ENCODE data around the gene COMMD3.

COMMD3 gene

GRCh38 chr10:22364407-22365140 lies 48.4 kb downstream of the COMMD3 start:
- DNase-seq (ENCODE audit: extremely low read depth, low read depth): no peak
- no peak for TF ChIP-seq CTCF (IDR thresholded peaks at IDR 0.05; ENCODE audit: low read depth, low read length)

- no peak for DNase-seq (ENCODE audit: extremely low read depth, low read depth)
Measured at GRCh38 chr10:22365233-22365632, 49.0 kb downstream of the COMMD3 start.

GRCh38 chr10:22365644-22366434 lies 49.7 kb downstream of the COMMD3 start:
- no peak for DNase-seq (ENCODE audit: extremely low read depth, low read depth)
- TF ChIP-seq CTCF (IDR thresholded peaks at IDR 0.05; ENCODE audit: low read depth, low read length): no peak

More at GRCh38 chr10:22365233-22365632, 49.0 kb downstream of the COMMD3 start:
- TF ChIP-seq CTCF (IDR thresholded peaks at IDR 0.05; ENCODE audit: low read depth, low read length): no peak

GRCh38 chr10:22366435-22366703 lies 50.2 kb downstream of the COMMD3 start:
- no peak for DNase-seq (ENCODE audit: extremely low read depth, low read depth)
- no peak for TF ChIP-seq CTCF (IDR thresholded peaks at IDR 0.05; ENCODE audit: low read depth, low read length)

GRCh38 chr10:22366771-22367170 lies 50.6 kb downstream of the COMMD3 start:
- TF ChIP-seq CTCF (IDR thresholded peaks at IDR 0.05; ENCODE audit: low read depth, low read length): no peak
- no peak for DNase-seq (ENCODE audit: extremely low read depth, low read depth)

- DNase-seq (ENCODE audit: extremely low read depth, low read depth): no peak
- TF ChIP-seq CTCF (IDR thresholded peaks at IDR 0.05; ENCODE audit: low read depth, low read length): no peak
Measured at GRCh38 chr10:22367471-22367870, 51.3 kb downstream of the COMMD3 start.

GRCh38 chr10:22368402-22368801 lies 52.2 kb downstream of the COMMD3 start:
- DNase-seq (ENCODE audit: extremely low read depth, low read depth): no peak
- no peak for TF ChIP-seq CTCF (IDR thresholded peaks at IDR 0.05; ENCODE audit: low read depth, low read length)

Data from AG09319 (cell line).